Activated naive CD8-positive, alpha-beta T cell treated with anti-CD3 and anti-CD28 coated beads, Interleukin-2, amount 10 ng/mL, durations not matched to agents 7 days and 5 days (primary cell): ENCODE results near the gene CYLD. TPM values are rescaled to one million over a fixed set of nuclear protein-coding genes. Genes with fewer than 3 reads are reported as not detected.

Experiments
- ATAC-seq: fragments of 150-1000 bp; cut with Tn5 transposase; one replicate; pipeline ENCODE4 v1.10.0; 2021; ENCODE audit warnings: low read depth, moderate library complexity
- POLR2A ChIA-PET: fragments of 350-600 bp; sonication (Branson Sonifier 250); formaldehyde crosslinking; loops from one replicate; lab custom pipeline; 2021; ENCODE audit warnings: antibody characterized with exemption; lab: Charles Lee
- DNase-seq: peaks from one replicate; pipeline ENCODE4 v3.0.0; 2021
- H3K27ac Mint-ChIP-seq: one replicate; pipeline ENCODE4 v1.8.0; 2022; ENCODE audit warnings: mild to moderate bottlenecking, mixed read lengths
- H3K27me3 Mint-ChIP-seq: one replicate; pipeline ENCODE4 v1.8.0; 2022; ENCODE audit warnings: mild to moderate bottlenecking, moderate library complexity, mixed read lengths
- H3K36me3 Mint-ChIP-seq: one replicate; pipeline ENCODE4 v1.8.0; 2021; ENCODE audit warnings: mild to moderate bottlenecking, mixed read lengths
- H3K4me1 Mint-ChIP-seq: one replicate; pipeline ENCODE4 v1.8.0; 2021; ENCODE audit warnings: mixed read lengths
- H3K4me3 Mint-ChIP-seq: one replicate; pipeline ENCODE4 v1.8.0; 2022; ENCODE audit warnings: mild to moderate bottlenecking, moderate library complexity, mixed read lengths
- H3K9me3 Mint-ChIP-seq: one replicate; pipeline ENCODE4 v1.8.0; 2021; ENCODE audit warnings: mixed read lengths
- total RNA-seq, 2 experiments: library from RNA; stranded (reverse); gene quantifications; one replicate each; pipeline ENCODE4 v1.2.3, GENCODE V29; 2021

The CYLD gene
- total RNA-seq, 2 experiments from 2014 or later = 166 to 172 TPM

GRCh38 chr16:50812046-50812445 lies 70.2 kb downstream of the CYLD start:
- Mint-ChIP-seq H3K36me3 (no peaks in the 10 kb centered on the region), H3K27ac (no peak overlapping the region), H3K27me3 (no peaks in the 10 kb centered on the region), H3K9me3 (no peaks in the 10 kb centered on the region), H3K4me3 (no peak overlapping the region), H3K4me1 (peaks cover 2% of the 10 kb centered on the region)
- no peak for DNase-seq
- POLR2A ChIA-PET = no interaction called here
- ATAC-seq = no peak

- H3K4me1 Mint-ChIP-seq = peaks cover 2% of the 10 kb centered on the region
- DNase-seq = no peak
- no peaks in the 10 kb centered on the region for H3K27me3 Mint-ChIP-seq
- POLR2A ChIA-PET = no interaction called here
- no peaks in the 10 kb centered on the region for H3K36me3 Mint-ChIP-seq
- H3K27ac Mint-ChIP-seq = no peak overlapping the region
- no peak overlapping the region for H3K4me3 Mint-ChIP-seq
- ATAC-seq = no peak
- H3K9me3 Mint-ChIP-seq = no peaks in the 10 kb centered on the region
These were observed 71.1 kb downstream of the CYLD start for GRCh38 chr16:50812876-50813466.

- no peaks in the 10 kb centered on the region for H3K36me3 Mint-ChIP-seq
- H3K9me3 Mint-ChIP-seq = no peaks in the 10 kb centered on the region
- no peaks in the 10 kb centered on the region for H3K27me3 Mint-ChIP-seq
- ATAC-seq (no peak), DNase-seq (no peak)
- H3K4me3 Mint-ChIP-seq = no peak overlapping the region
- no peaks in the 10 kb centered on the region for H3K4me1 Mint-ChIP-seq
- POLR2A ChIA-PET = no interaction called here
- no peak overlapping the region for H3K27ac Mint-ChIP-seq
These were observed 72.2 kb downstream of the CYLD start for GRCh38 chr16:50814052-50814451.

GRCh38 chr16:50814541-50814940 lies 72.7 kb downstream of the CYLD start:
- POLR2A ChIA-PET = no interaction called here
- H3K27me3 Mint-ChIP-seq = no peaks in the 10 kb centered on the region
- ATAC-seq = no peak
- no peak overlapping the region for H3K27ac Mint-ChIP-seq
- no peaks in the 10 kb centered on the region for H3K9me3 Mint-ChIP-seq
- no peak for DNase-seq
- H3K4me3 Mint-ChIP-seq = no peak overlapping the region
- H3K4me1 Mint-ChIP-seq = no peaks in the 10 kb centered on the region
- H3K36me3 Mint-ChIP-seq = no peaks in the 10 kb centered on the region

GRCh38 chr16:50815382-50815781 lies 73.5 kb downstream of the CYLD start:
- H3K4me1 Mint-ChIP-seq = no peaks in the 10 kb centered on the region
- no peaks in the 10 kb centered on the region for H3K27me3 Mint-ChIP-seq
- POLR2A ChIA-PET = no interaction called here

GRCh38 chr16:50816901-50817555 lies 75.1 kb downstream of the CYLD start:
- DNase-seq (no peak), ATAC-seq (no peak)
- H3K4me3 Mint-ChIP-seq = no peak overlapping the region
- H3K9me3 Mint-ChIP-seq = no peaks in the 10 kb centered on the region
- H3K4me1 Mint-ChIP-seq = no peaks in the 10 kb centered on the region
- POLR2A ChIA-PET = no interaction called here
- H3K27me3 Mint-ChIP-seq = no peaks in the 10 kb centered on the region
- no peak overlapping the region for H3K27ac Mint-ChIP-seq
- H3K36me3 Mint-ChIP-seq = no peaks in the 10 kb centered on the region

More at GRCh38 chr16:50815382-50815781, 73.5 kb downstream of the CYLD start:
- Mint-ChIP-seq H3K36me3 (no peaks in the 10 kb centered on the region), H3K9me3 (no peaks in the 10 kb centered on the region), H3K4me3 (no peak overlapping the region), H3K27ac (no peak overlapping the region)
- DNase-seq (no peak), ATAC-seq (no peak)

- no peak for ATAC-seq
- Mint-ChIP-seq H3K27me3 (no peaks in the 10 kb centered on the region), H3K4me1 (no peaks in the 10 kb centered on the region), H3K36me3 (no peaks in the 10 kb centered on the region), H3K4me3 (no peak overlapping the region), H3K9me3 (no peaks in the 10 kb centered on the region), H3K27ac (no peak overlapping the region)
- POLR2A ChIA-PET = no interaction called here
- no peak for DNase-seq
These were observed 76.5 kb downstream of the CYLD start for GRCh38 chr16:50818380-50818779.

- no peaks in the 10 kb centered on the region for H3K9me3 Mint-ChIP-seq
- H3K27ac Mint-ChIP-seq = no peak overlapping the region
- H3K4me1 Mint-ChIP-seq = no peaks in the 10 kb centered on the region
- DNase-seq (no peak), ATAC-seq (no peak)
- H3K36me3 Mint-ChIP-seq = no peaks in the 10 kb centered on the region
- H3K27me3 Mint-ChIP-seq = peaks cover 9% of the 10 kb centered on the region
- POLR2A ChIA-PET = no interaction called here
- no peak overlapping the region for H3K4me3 Mint-ChIP-seq
These were observed 77.8 kb downstream of the CYLD start for GRCh38 chr16:50819706-50820105.

- peaks cover 13% of the 10 kb centered on the region for H3K27me3 Mint-ChIP-seq
- POLR2A ChIA-PET = no interaction called here
- H3K27ac Mint-ChIP-seq = no peak overlapping the region
- H3K9me3 Mint-ChIP-seq = no peaks in the 10 kb centered on the region
- no peaks in the 10 kb centered on the region for H3K4me1 Mint-ChIP-seq
- ATAC-seq = no peak
- no peak for DNase-seq
- H3K36me3 Mint-ChIP-seq = no peaks in the 10 kb centered on the region
- H3K4me3 Mint-ChIP-seq = no peak overlapping the region
These were observed 78.3 kb downstream of the CYLD start for GRCh38 chr16:50820225-50820624.

GRCh38 chr16:50821586-50821985 lies 79.7 kb downstream of the CYLD start:
- no peak overlapping the region for H3K4me3 Mint-ChIP-seq
- H3K36me3 Mint-ChIP-seq = no peaks in the 10 kb centered on the region
- DNase-seq = no peak
- H3K27ac Mint-ChIP-seq = no peak overlapping the region
- POLR2A ChIA-PET = no interaction called here
- ATAC-seq = no peak
- no peaks in the 10 kb centered on the region for H3K9me3 Mint-ChIP-seq
- no peaks in the 10 kb centered on the region for H3K4me1 Mint-ChIP-seq
- H3K27me3 Mint-ChIP-seq = peaks cover 22% of the 10 kb centered on the region

- ATAC-seq = no peak
These were observed 80.8 kb downstream of the CYLD start for GRCh38 chr16:50822671-50823070.

GRCh38 chr16:50826797-50827316 lies 85.0 kb downstream of the CYLD start:
- no peak overlapping the region for H3K4me3 Mint-ChIP-seq
- POLR2A ChIA-PET = no interaction called here
- H3K36me3 Mint-ChIP-seq = no peaks in the 10 kb centered on the region
- no peaks in the 10 kb centered on the region for H3K9me3 Mint-ChIP-seq
- peaks cover 35% of the 10 kb centered on the region for H3K27me3 Mint-ChIP-seq
- DNase-seq (no peak), ATAC-seq (no peak)
- peaks cover 1% of the 10 kb centered on the region for H3K4me1 Mint-ChIP-seq
- no peak overlapping the region for H3K27ac Mint-ChIP-seq

More at GRCh38 chr16:50822671-50823070, 80.8 kb downstream of the CYLD start:
- Mint-ChIP-seq H3K27ac (no peak overlapping the region), H3K9me3 (no peaks in the 10 kb centered on the region), H3K4me1 (no peaks in the 10 kb centered on the region), H3K4me3 (no peak overlapping the region), H3K36me3 (no peaks in the 10 kb centered on the region), H3K27me3 (peaks cover 22% of the 10 kb centered on the region)
- no peak for DNase-seq
- POLR2A ChIA-PET = no interaction called here

GRCh38 chr16:50828164-50828702 lies 86.3 kb downstream of the CYLD start:
- peaks cover 35% of the 10 kb centered on the region for H3K27me3 Mint-ChIP-seq
- no peak overlapping the region for H3K27ac Mint-ChIP-seq
- no peaks in the 10 kb centered on the region for H3K9me3 Mint-ChIP-seq
- H3K36me3 Mint-ChIP-seq = no peaks in the 10 kb centered on the region
- no peak for DNase-seq
- ATAC-seq = no peak
- H3K4me1 Mint-ChIP-seq = peaks cover 1% of the 10 kb centered on the region
- no peak overlapping the region for H3K4me3 Mint-ChIP-seq
- POLR2A ChIA-PET = no interaction called here

- POLR2A ChIA-PET = no interaction called here
- Mint-ChIP-seq H3K4me3 (no peak overlapping the region), H3K9me3 (no peaks in the 10 kb centered on the region), H3K27me3 (peaks cover 21% of the 10 kb centered on the region), H3K36me3 (no peaks in the 10 kb centered on the region), H3K4me1 (peaks cover 1% of the 10 kb centered on the region), H3K27ac (no peak overlapping the region)
- no peak for ATAC-seq
- DNase-seq = no peak
These were observed 88.8 kb downstream of the CYLD start for GRCh38 chr16:50830698-50831097.
